Endothelial cell of umbilical vein (primary cell): ENCODE results near the gene XDH. TPM values are rescaled to one million over a fixed set of nuclear protein-coding genes. Genes with fewer than 3 reads are reported as not detected.

ENCODE experiments used
- BruUV-seq: library from RNA; stranded (reverse); fragments of 400-500 nt; replicated peaks from 2 replicates; lab custom pipeline; 2021; lab: Mats Ljungman, UMichigan
- CTCF ChIA-PET: fragments of 300-600, 350-600 bp; sonication (Branson Sonifier 250); formaldehyde crosslinking; loops from one replicate; lab custom pipeline; 2021; ENCODE audit warnings: antibody characterized with exemption, inconsistent platforms; lab: Charles Lee
- POLR2A ChIA-PET: fragments of 300-600, 350-600 bp; sonication (Branson Sonifier 250); formaldehyde crosslinking; loops from one replicate; lab custom pipeline; 2021; ENCODE audit warnings: antibody characterized with exemption, inconsistent platforms; lab: Charles Lee
- DNase-seq: peaks from one replicate; pipeline ENCODE4 v3.0.0-alpha.2; 2011; ENCODE audit warnings: low read depth, low spot score
- FAIRE-seq: peaks from 2 replicates; lab custom pipeline; 2011; peaks lifted over from hg19 to GRCh38; lab: Jason Lieb, UNC
- H2AFZ ChIP-seq: 2 replicates; pipeline ENCODE4 v1.6.0; 2012; ENCODE audit warnings: low read depth, low read length, control low read depth, inconsistent platforms
- H3K27ac ChIP-seq: 2 replicates; pipeline ENCODE4 v1.5.1; 2011; ENCODE audit warnings: low read depth, mild to moderate bottlenecking, control low read depth, low read length, moderate library complexity; ENCODE audit not compliant: insufficient read depth
- H3K27me3 ChIP-seq, 2 experiments: 2 replicates each; pipeline versions ENCODE4 v1.6.0 to v1.6.1; 2011; ENCODE audit warnings: low read length in 2 of 2, mixed read lengths in 1 of 2; ENCODE audit not compliant: control insufficient read depth in 2 of 2, insufficient read depth in 2 of 2
- H3K36me3 ChIP-seq, 2 experiments: 2 replicates in 1 of 2; 3 replicates in 1 of 2; pipeline ENCODE4 v1.5.1; 2011; ENCODE audit warnings: low read length in 2 of 2, mild to moderate bottlenecking in 1 of 2, moderate library complexity in 1 of 2; ENCODE audit not compliant: control insufficient read depth in 2 of 2, insufficient read depth in 2 of 2; ENCODE audit errors: extremely low read depth in 1 of 2
- H3K4me1 ChIP-seq: 3 replicates; pipeline ENCODE4 v1.5.1; 2011; ENCODE audit warnings: mild to moderate bottlenecking, low read length; ENCODE audit not compliant: control insufficient read depth, insufficient read depth; ENCODE audit errors: extremely low read depth
- H3K4me2 ChIP-seq: 2 replicates; pipeline ENCODE4 v1.6.1; 2011; ENCODE audit warnings: low read length, control low read depth, mixed read lengths; ENCODE audit not compliant: insufficient read depth
- H3K4me3 ChIP-seq, 3 experiments: fragments of 200-600 bp in 1 of 3; sonication (generic), shearing (Covaris generic) in 1 of 3; replicated peaks in 1 of 3; 2 replicates each; pipeline ENCODE4 v1.5.1; 2011 to 2016; ENCODE audit warnings: control low read depth in 3 of 3, low read length in 3 of 3, mild to moderate bottlenecking in 2 of 3, inconsistent platforms in 1 of 3, low read depth in 1 of 3, moderate library complexity in 1 of 3; ENCODE audit not compliant: insufficient read depth in 1 of 3
- H3K79me2 ChIP-seq: 2 replicates; pipeline ENCODE4 v1.6.0; 2012; ENCODE audit warnings: low read length, inconsistent platforms; ENCODE audit not compliant: control insufficient read depth, insufficient read depth
- H3K9ac ChIP-seq: replicated peaks from 2 replicates; pipeline ENCODE3; 2011; ENCODE audit warnings: low read length, control low read depth; ENCODE audit not compliant: insufficient read depth; ENCODE audit errors: extremely low read depth
- H3K9me1 ChIP-seq: replicated peaks from 3 replicates; pipeline ENCODE4 v1.6.0; 2011; ENCODE audit warnings: mild to moderate bottlenecking, low read length; ENCODE audit not compliant: control insufficient read depth, insufficient read depth; ENCODE audit errors: extremely low read depth
- H3K9me3 ChIP-seq: replicated peaks from 2 replicates; pipeline ENCODE4 v1.5.1; 2012; ENCODE audit warnings: low read length, inconsistent platforms; ENCODE audit not compliant: control insufficient read depth, insufficient read depth
- H4K20me1 ChIP-seq: replicated peaks from 2 replicates; pipeline ENCODE3; 2011; ENCODE audit warnings: mild to moderate bottlenecking, low read length; ENCODE audit not compliant: control insufficient read depth, insufficient read depth; ENCODE audit errors: extremely low read depth
- CTCF ChIP-seq, 2 donors: IDR thresholded peaks; 1 replicate in 1 of 2; 2 replicates in 1 of 2; pipeline ENCODE4 v1.5.1; 2011; ENCODE audit warnings: low read length in 2 of 2, mild to moderate bottlenecking in 2 of 2, moderate library complexity in 2 of 2, control low read depth in 1 of 2, inconsistent platforms in 1 of 2, low read depth in 1 of 2; ENCODE audit not compliant: insufficient read depth in 1 of 2; ENCODE audit errors: extremely low read depth in 1 of 2
- EZH2 ChIP-seq: IDR thresholded peaks from 2 replicates; pipeline ENCODE4 v1.6.1; 2012; ENCODE audit warnings: borderline replicate concordance, low read depth, mild to moderate bottlenecking, moderate library complexity, low read length, inconsistent platforms; ENCODE audit not compliant: severe bottlenecking
- FOS ChIP-seq: IDR thresholded peaks from 2 replicates; pipeline ENCODE4 v1.6.1; 2011; ENCODE audit warnings: mild to moderate bottlenecking, low read length, moderate library complexity, borderline replicate concordance; ENCODE audit not compliant: insufficient read depth
- GATA2 ChIP-seq: IDR thresholded peaks from 2 replicates; pipeline ENCODE4 v1.7.0; 2011; ENCODE audit warnings: low read depth, mild to moderate bottlenecking, moderate library complexity, mixed read lengths, low read length; ENCODE audit not compliant: insufficient read length, insufficient read depth
- JUN ChIP-seq: IDR thresholded peaks from 2 replicates; pipeline ENCODE4 v1.6.1; 2011; ENCODE audit warnings: borderline replicate concordance, low read depth; ENCODE audit not compliant: insufficient read length, insufficient read depth
- MAX ChIP-seq: IDR thresholded peaks from 2 replicates; pipeline ENCODE4 v1.6.1; 2011; ENCODE audit not compliant: insufficient read depth, insufficient read length
- MYC ChIP-seq: IDR thresholded peaks from one replicate; pipeline ENCODE4 v1.6.1; 2011; ENCODE audit warnings: mild to moderate bottlenecking, low read depth, low read length
- POLR2A ChIP-seq: IDR thresholded peaks from 2 replicates; pipeline ENCODE4 v1.6.1; 2012; ENCODE audit warnings: low read depth, mild to moderate bottlenecking, control low read depth, low read length
- POLR2AphosphoS5 ChIP-seq: IDR thresholded peaks from 2 replicates; pipeline ENCODE4 v1.6.1; 2012; ENCODE audit warnings: low read depth, mild to moderate bottlenecking, control low read depth, low read length, moderate library complexity; ENCODE audit not compliant: insufficient read depth
- dilution Hi-C: fragments of 300-500 bp; cut with MboI; formaldehyde crosslinking; loops from one replicate; pipeline ENCODE4 v1.15.0; 2019; ENCODE audit warnings: low sequenced_read_pairs; ENCODE audit not compliant: extremely low pct_ligation_motif_present
- intact Hi-C: fragments of 100-400 bp; cut with micrococcal nuclease; formaldehyde crosslinking; loops from one replicate; pipeline ENCODE4 v1.10.0; 2022
- polyA plus RNA-seq, 4 experiments: library from polyadenylated mRNA; depleted of rRNA in 3 of 4; stranded (reverse) in 3 of 4; unstranded in 1 of 4; fragments of >200 nt; gene quantifications; 2 replicates each; pipeline versions ENCODE4 v1.2.1 to v1.2.3, GENCODE V29; 2011 to 2012; ENCODE audit warnings: missing spikeins in 1 of 4
- total RNA-seq: library from RNA; stranded (reverse); gene quantifications from 2 replicates; pipeline ENCODE4 v1.2.3, GENCODE V29; 2021

The XDH gene
- total and polyA plus RNA-seq, 2 donors (not counting 3 experiments of a cell fraction or from before 2014, with no cell fraction given) = not detected

- Histone ChIP-seq H3K27me3 (peaks cover 0 to 3% of the 10 kb centered on the region in 2 experiments), H3K27ac (no peak overlapping the region), H3K9ac (no peak overlapping the region), H3K36me3 (no peaks in the 10 kb centered on the region), H3K9me1 (no peaks in the 10 kb centered on the region), H2AFZ (peak overlapping the region; percentile 54), H4K20me1 (no peaks in the 10 kb centered on the region), H3K4me3 (peak overlapping the region in 2 of 3 experiments; percentile 36 to 69), H3K79me2 (no peaks in the 10 kb centered on the region), H3K4me1 (no peaks in the 10 kb centered on the region), H3K9me3 (no peaks in the 10 kb centered on the region), H3K4me2 (peak overlapping the region; percentile 73)
- FAIRE-seq = no peak
- DNase-seq = peak; percentile 16
- ChIA-PET CTCF (no interaction called here), POLR2A (no interaction called here)
- dilution Hi-C loops (no loop called here), intact Hi-C loops (no loop called here)
- BruUV-seq = no TSS peak
- TF ChIP-seq EZH2 = no peak
- no peak for TF ChIP-seq JUN
- TF ChIP-seq POLR2AphosphoS5 = no peak
- no peak for TF ChIP-seq CTCF (IDR thresholded peaks at IDR 0.05; ENCODE audit: extremely low read depth in 1 of 2, insufficient read depth in 1 of 2, low read depth in 1 of 2, low read length in 2 of 2)
- no peak for TF ChIP-seq GATA2
- no peak for TF ChIP-seq FOS
- no peak for TF ChIP-seq POLR2A
- TF ChIP-seq MYC = no peak
- no peak for TF ChIP-seq MAX
Observed at GRCh38 chr2:31324016-31324633, 90.4 kb downstream of the XDH start.
